T1000 (cell line): ENCODE results near the gene DOCK4.
"Not testable (repeated sequence)": the region's sequence is repeated elsewhere in the genome, so short reads cannot be mapped to it uniquely, and the experiment has no call there.

Experiments
- DNase-seq: peaks from one replicate; lab custom pipeline; 2025; ENCODE audit warnings: mixed read lengths; lab: John Stamatoyannopoulos, UW

Gene DOCK4

GRCh38 chr7:111954474-111955381 lies 251.5 kb downstream of the DOCK4 start:
- no peak for DNase-seq

GRCh38 chr7:111954056-111954455 lies 252.1 kb downstream of the DOCK4 start:
- no peak for DNase-seq

GRCh38 chr7:111953611-111954010 lies 252.6 kb downstream of the DOCK4 start:
- no peak for DNase-seq

GRCh38 chr7:111952783-111953182 lies 253.4 kb downstream of the DOCK4 start:
- DNase-seq, result no peak

GRCh38 chr7:111951052-111951451 lies 255.1 kb downstream of the DOCK4 start:
- no peak for DNase-seq

GRCh38 chr7:111942450-111943081 lies 263.6 kb downstream of the DOCK4 start:
- no peak for DNase-seq

GRCh38 chr7:111937163-111937562 lies 269.0 kb downstream of the DOCK4 start:
- DNase-seq, result no peak

GRCh38 chr7:111933609-111934008 lies 272.6 kb downstream of the DOCK4 start:
- DNase-seq, result no peak

GRCh38 chr7:111931958-111932357 lies 274.2 kb downstream of the DOCK4 start:
- DNase-seq, result no peak

GRCh38 chr7:111931016-111931517 lies 275.1 kb downstream of the DOCK4 start:
- no peak for DNase-seq

GRCh38 chr7:111929264-111929663 lies 276.9 kb downstream of the DOCK4 start:
- DNase-seq, result no peak

GRCh38 chr7:111927353-111928019 lies 278.7 kb downstream of the DOCK4 start:
- no peak for DNase-seq

- no peak for DNase-seq
Observed at GRCh38 chr7:111920329-111920728, 285.9 kb downstream of the DOCK4 start.

GRCh38 chr7:111919631-111920179 lies 286.5 kb downstream of the DOCK4 start:
- DNase-seq, result peak; percentile 20

GRCh38 chr7:111919164-111919563 lies 287.0 kb downstream of the DOCK4 start:
- no peak for DNase-seq

GRCh38 chr7:111918461-111918860 lies 287.7 kb downstream of the DOCK4 start:
- no peak for DNase-seq

- not testable (repeated sequence) for DNase-seq
Observed at GRCh38 chr7:111917404-111917803, 288.8 kb downstream of the DOCK4 start.

GRCh38 chr7:111914291-111914690 lies 291.9 kb downstream of the DOCK4 start:
- no peak for DNase-seq

- DNase-seq, result no peak
Observed at GRCh38 chr7:111911166-111911961, 294.8 kb downstream of the DOCK4 start.

GRCh38 chr7:111910656-111911055 lies 295.5 kb downstream of the DOCK4 start:
- no peak for DNase-seq

- not testable (repeated sequence) for DNase-seq
Observed at GRCh38 chr7:111908673-111909072, 297.5 kb downstream of the DOCK4 start.
